NCI-H226 (cell line): ENCODE data around the gene MBD3L3.
"Not testable (repeated sequence)": the region's sequence is repeated elsewhere in the genome, so short reads cannot be mapped to it uniquely, and the experiment has no call there.

Source experiments
- DNase-seq: peaks from one replicate; pipeline ENCODE4 v3.0.0-alpha.2; 2015

The MBD3L3 gene

DNA sequence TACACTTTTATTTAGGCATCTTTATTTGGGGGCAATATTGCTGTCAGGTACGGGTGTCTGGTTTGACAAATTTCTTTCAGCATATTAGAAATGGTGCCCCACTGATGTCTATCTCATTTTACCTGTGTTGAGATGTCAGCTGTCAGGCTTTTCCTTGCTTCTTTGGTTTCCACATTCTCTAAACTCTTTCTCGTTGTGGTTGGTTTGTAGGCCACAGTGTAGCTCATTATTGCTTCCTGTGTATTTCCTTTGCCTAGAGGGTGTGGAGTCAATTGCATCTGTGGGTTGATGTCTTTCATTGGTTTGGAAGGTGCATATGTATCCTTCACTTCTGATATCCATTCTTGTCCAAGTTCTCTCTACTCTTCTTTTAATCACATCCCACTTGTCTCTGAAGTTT, 1.5 kb upstream of the MBD3L3 start:
- not testable (repeated sequence) for DNase-seq

DNA sequence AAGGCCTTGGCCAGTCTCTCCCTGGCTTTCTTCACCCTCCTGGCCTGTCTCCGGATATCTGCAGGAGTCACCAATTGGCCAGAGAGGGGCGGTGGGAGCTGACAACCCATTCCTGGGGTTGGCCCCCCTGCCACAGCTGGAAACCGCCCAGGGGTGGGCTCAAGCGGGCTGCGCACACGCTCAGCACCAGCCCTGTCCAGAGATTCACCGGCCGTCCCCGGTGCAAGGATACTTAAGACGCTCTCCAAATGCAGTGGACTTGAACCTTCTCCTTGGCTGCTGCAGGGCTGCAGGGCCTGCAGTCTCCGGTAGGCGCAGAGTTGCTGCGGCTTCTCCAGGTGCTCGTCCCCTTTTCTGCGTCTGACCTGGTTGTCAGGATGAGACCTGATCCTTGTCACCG, 2.1 kb downstream of the MBD3L3 start:
- DNase-seq, result not testable (repeated sequence)

DNA sequence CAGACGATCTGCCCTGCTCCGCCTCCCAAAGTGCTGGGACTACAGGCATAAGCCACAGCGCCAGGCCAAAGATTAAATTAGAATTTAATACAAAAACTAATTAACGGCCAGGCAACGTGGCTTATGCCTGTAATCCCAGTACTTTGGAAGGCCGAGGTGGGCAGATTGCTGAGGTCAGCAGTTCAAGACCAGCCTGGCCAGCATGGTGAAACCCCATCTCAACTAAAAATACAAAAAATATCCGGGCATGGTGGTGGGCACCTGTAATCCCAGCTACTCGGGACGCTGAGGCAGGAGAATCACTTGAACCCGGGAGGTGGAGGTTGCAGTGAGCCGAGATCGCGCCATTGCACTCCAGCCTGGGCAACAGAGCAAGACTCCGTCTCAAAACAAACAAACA, 2.8 kb downstream of the MBD3L3 start:
- DNase-seq, result not testable (repeated sequence)

- not testable (repeated sequence) for DNase-seq
Measured at GRCh38 chr19:7054635-7055368, 3.7 kb downstream of the MBD3L3 start.

DNA sequence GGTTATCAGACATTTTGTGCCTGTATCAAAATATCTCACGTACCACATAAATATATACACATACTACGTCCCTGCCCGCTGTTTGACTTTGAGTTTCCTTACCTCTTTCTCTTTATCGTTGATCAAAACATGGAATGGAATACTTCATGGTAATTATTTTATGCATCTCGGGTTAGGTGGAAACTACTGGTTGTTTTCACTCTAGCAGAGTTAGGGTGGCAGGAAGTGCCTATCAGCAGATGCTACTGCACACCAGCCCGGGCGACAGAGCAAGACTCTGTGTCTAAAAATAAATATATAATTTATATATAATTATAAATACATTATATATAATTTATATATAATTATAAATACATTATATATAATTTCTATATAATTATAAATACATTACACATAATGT, 5.6 kb downstream of the MBD3L3 start:
- DNase-seq, result not testable (repeated sequence)

DNA sequence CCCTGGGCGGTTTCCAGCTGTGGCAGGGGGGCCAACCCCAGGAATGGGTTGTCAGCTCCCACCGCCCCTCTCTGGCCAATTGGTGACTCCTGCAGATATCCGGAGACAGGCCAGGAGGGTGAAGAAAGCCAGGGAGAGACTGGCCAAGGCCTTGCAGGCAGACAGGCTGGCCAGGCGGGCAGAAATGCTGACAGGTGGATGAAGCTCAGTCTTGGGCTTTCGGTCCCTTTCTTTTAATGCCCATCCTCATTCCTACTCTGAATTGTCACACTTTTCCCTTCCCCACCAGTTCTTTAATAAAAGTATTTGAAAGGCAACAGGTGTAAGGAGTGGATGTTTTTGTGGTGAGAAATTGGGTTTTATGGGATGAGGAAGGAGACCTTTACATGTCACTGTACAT, 7.1 kb downstream of the MBD3L3 start:
- not testable (repeated sequence) for DNase-seq

DNA sequence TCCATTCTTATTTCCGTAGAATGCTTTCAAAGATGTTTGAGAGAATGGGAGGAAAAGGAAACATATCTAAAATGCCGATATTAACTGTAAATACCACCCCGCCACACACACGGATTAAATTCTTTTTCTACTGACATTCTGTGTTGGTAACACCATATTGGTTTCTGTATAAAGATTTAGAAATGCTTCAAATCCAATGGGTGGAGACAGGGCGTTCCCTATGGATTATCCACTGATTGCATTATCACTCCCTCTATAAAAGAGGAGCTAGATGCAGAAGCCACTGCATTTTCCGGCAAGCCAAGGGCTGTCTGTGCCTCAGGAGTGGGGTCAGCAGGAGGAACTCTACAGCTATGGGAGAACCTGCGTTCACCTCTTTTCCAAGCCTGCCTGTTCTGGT, 9.5 kb downstream of the MBD3L3 start, which contains the start of gene MBD3L2:
MBD3L2 (plus strand) TSS at position 301 of the 400 bp plus-strand sequence; CDS start at position 354, 53 bp downstream.
- not testable (repeated sequence) for DNase-seq

DNA sequence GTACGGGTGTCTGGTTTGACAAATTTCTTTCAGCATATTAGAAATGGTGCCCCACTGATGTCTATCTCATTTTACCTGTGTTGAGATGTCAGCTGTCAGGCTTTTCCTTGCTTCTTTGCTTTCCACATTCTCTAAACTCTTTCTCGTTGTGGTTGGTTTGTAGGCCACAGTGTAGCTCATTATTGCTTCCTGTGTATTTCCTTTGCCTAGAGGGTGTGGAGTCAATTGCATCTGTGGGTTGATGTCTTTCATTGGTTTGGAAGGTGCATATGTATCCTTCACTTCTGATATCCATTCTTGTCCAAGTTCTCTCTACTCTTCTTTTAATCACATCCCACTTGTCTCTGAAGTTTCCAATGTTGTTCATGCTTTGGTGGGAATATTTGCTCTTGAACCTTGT, 16.9 kb downstream of the MBD3L3 start:
- not testable (repeated sequence) for DNase-seq

- not testable (repeated sequence) for DNase-seq
Measured at GRCh38 chr19:7040079-7040478, 18.4 kb downstream of the MBD3L3 start, which contains the start of gene MBD3L4. Gene MBD3L4, minus strand, starts transcription at chr19:7040179. Its CDS starts 35 bp downstream, at chr19:7040144.

DNA sequence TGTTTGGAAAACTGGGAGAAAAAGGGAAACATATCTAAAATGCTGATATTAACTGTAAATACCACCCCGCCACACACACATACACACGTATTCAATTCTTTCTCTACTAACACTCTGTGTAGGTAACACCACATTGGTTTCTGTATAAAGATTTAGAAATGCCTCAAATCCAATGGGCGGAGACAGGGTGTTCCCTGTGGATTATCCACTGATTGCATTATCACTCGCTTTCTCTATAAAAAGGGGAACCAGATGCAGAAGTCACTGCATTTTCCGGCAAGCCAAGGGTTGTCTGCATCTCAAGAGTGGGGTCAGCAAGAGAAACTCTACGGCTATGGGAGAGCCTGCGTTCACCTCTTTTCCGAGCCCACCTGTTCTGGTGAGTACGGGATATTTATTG, 28.2 kb downstream of the MBD3L3 start, which contains the start of gene MBD3L5:
MBD3L5 (plus strand) TSS at position 301 of the 400 bp plus-strand sequence; CDS start at position 335, 34 bp downstream.
- DNase-seq, result not testable (repeated sequence)

DNA sequence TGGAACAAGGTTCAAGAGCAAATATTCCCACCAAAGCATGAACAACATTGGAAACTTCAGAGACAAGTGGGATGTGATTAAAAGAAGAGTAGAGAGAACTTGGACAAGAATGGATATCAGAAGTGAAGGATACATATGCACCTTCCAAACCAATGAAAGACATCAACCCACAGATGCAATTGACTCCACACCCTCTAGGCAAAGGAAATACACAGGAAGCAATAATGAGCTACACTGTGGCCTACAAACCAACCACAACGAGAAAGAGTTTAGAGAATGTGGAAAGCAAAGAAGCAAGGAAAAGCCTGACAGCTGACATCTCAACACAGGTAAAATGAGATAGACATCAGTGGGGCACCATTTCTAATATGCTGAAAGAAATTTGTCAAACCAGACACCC, 29.7 kb downstream of the MBD3L3 start:
- not testable (repeated sequence) for DNase-seq

- DNase-seq, result not testable (repeated sequence)
Measured at GRCh38 chr19:7021331-7021730, 37.1 kb downstream of the MBD3L3 start, which contains the start of gene MBD3L2B. Gene MBD3L2B, minus strand, starts transcription at chr19:7021431. Its CDS starts 34 bp downstream, at chr19:7021397.

DNA sequence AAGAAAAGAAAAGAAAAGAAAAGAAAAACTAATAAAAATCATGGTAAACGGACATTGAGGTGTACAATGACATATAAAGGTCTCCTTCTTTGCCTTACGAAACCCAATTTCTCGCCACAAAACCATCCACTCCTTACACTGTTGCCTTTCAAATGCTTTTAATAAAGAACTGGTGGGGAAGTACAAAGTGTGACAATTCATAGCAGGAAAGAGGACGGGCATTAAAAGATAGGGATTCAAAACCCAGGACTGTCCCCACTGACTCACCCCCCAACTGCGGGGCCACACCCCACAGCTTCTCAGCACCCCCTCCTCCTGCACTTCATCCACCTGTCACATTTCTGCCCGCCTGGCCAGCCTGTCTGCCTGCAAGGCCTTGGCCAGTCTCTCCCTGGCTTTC, 39.6 kb downstream of the MBD3L3 start:
- DNase-seq, result no peak

GRCh38 chr19:7013678-7014077, 44.8 kb downstream of the MBD3L3 start:
- peak; percentile 98 for DNase-seq

DNA sequence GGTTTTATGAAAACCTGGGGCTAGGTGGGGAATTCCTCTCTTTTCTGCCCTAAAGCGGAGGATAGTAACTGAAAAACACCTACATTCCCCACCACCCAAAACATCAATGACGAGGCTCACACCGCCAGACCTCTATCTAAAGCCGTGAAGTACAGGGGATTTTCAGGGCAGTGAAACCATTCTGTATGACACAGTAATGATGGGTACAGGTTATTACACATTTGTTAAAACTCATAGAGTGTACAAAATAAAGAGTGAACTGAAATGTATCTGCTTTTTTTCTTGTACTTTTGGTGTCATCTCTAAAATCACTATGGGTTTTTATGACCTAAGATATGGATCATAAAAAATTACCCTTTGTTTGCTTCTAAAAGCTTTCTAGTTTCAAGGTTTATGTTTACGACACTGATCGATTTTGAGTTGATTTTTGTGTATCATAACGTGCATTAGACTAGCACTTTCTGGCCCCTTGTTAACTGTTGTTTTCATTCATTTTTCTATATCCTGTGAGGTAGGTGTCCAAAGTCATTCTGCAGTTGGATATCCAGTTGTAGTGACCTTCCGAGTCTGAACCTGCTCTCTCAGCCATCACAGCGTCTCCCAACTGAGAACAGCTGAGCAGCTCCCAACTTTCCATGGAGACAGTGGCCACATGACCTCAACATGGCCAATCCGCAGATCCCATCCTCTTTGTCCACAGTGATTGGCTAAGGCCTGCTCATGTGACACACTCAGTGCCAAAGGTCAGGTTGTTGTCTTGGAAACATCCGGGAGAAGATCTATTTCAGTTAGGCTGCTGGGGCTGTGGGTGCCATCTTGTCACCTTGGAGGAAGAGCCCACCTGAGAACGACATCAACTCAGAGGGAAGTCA, 47.5 kb downstream of the MBD3L3 start:
- no peak for DNase-seq

DNA sequence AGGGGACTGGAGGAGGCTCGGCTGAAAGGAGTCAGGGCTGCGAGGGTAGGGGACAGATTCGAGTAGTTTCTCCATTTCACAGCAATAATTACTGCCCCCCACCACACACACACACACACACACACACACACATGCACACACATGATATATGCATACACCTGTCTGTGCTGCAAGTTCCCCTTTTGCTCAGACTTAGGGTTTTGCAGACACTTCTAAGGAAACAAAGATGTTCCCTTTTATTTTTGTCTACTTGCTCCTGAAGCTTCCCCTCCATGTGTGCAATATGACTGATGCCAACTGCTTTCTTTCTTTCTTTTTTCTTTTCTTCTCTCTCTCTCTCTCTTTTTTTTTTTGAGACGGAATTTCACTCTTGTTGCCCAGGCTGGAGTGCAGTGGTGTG, 50.6 kb downstream of the MBD3L3 start:
- DNase-seq, result no peak
